NCI-H128 (cell line): ENCODE measurements around the gene CLK3.
"Not testable (repeated sequence)": the region's sequence is repeated elsewhere in the genome, so short reads cannot be mapped to it uniquely, and the experiment has no call there.

Experiments used
- DNase-seq: peaks from one replicate; lab custom pipeline; 2025; ENCODE audit not compliant: unreplicated experiment; lab: John Stamatoyannopoulos, UW

CLK3 gene

DNA sequence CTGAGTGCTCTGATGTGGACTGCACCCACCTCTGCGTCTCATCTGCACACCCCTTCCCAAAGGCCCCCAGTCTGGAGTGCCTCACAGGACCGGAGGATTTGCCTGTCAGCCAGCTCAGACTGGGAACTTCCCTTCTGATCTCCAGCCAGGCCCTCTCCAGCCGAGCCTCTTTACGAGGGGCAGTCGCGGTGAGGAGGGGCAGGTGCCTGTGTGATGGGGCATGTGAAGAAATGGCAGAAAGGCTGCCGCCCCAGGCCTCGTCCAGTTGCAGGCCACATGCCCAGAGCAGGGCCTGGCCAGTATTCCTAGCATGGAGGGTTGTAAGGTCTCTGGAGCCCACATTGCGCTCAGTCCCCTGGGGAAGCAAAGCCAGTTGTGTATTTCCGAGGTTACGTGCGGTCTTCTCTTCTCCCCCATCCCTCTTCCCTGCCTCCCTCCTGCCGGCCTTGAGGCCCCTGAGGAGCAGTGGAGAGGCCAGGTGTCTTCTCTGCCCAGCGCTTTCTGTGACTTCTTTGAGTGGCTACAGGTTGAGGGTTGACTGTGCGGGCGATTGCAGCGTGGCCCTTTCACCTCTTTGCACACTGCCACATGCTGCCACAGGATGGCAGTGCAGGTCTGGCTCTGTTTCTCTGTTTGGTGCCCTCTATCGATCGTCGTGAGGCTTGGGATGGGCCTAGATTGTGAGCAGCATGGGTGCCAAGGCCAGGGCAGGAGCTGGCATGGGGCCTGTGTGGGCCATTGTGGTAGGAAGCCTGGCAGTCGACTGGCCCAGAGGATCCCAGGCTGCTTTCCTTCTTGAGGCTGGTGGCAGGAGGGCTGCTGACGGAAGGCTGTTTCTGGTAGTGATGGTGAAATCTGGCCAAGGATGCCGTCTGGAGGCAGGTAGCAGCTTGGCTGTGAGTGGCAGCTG, 5.3 kb downstream of the CLK3 start:
- no peak for DNase-seq

DNA sequence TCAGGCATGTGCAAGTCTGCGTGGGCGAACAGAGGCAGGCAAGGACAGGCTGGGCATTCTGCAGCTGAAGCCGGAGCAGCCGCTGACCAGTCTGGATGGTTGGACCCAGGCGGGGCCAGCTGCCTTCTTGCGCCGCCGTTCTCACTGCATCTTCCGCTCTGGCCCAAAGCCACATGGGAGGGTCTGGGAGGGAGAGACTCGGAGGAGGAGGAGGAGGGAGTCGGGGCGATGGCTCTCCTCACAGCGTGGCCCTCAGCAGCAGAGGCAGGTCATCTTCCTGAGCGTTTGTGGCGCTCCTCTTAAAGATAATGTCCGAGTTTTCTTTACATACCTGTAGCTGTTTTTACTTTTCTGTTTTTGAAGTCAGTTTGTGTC, 5.9 kb downstream of the CLK3 start:
- no peak for DNase-seq

DNA sequence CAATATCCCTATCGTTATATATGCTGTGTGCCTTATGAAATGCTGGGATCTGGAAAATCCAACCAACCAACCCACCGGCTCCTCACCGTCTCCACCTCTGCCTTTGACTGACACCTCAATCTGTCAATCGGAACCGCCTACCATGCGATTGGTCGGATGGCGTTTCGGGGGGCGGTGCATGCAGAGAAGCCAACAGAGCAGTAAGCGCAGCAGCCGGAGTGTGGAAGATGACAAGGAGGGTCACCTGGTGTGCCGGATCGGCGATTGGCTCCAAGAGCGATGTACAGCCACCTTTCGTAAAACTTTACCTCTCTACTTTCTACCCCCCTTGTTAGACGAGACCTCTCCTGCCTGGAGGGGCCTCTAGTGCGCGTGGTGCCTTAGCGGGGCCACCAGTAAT, 6.3 kb downstream of the CLK3 start:
- DNase-seq: no peak

DNA sequence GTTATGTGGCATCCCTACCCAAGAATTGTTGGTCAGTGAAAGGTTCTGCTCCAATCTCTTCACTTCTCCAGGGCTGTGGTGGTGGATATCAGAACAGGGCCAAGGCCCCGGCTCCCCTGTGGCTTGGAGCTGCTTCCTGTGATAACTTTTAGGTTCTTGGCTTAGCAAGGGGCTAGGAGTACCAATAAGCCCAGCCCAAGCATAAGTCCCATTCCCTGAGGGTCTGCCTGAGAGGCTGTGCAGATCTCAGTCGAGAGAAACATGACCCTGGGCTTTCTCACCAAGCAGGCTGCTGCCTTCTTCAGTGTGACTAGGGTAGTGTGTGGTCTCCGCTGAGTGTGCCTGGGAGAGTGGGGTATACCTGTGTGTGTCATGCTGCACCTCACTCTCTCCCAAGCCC, 7.1 kb downstream of the CLK3 start:
- DNase-seq: no peak

DNA sequence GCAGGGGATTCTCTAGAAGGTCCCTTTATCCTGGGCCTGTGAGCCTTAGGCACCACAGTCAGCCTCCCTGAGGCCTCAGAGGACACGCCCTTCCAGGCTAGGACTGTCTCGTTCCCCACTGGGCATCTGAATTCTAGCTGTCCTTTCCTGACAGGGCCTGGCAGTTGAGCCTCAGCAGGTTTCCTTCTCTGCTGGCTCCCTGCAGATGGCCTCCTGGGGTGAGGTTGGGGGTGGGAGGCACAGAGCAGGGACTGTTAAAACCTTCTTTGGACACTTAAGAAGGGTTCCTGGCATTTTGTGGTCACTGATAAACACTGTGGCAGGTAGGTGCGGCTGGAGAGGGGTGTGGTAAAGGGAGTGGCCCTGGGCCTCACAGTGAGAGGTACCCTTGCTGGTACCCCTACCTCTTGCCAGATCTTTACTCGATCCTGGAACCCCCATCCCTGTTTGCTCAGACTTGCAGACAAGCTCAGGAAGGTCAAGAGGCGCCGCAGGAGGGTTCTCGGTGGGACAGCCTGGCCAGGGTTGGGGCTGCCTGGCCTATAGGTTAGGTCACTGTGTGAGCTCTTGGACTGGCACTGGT, 8.5 kb downstream of the CLK3 start:
- no peak for DNase-seq

DNA sequence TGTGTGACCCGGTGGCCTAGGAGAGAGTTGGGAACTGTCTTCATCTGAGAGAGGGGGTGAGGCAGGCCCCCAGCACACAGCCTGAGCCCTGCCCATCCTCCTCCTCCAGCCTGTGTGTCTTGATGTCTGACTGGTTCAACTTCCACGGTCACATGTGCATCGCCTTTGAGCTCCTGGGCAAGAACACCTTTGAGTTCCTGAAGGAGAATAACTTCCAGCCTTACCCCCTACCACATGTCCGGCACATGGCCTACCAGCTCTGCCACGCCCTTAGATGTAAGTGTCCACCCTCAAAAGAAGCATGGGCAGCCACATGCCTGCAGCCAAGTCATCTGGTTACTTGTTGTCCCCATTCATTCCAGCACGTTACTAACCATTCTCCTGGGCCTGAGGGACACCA, 10.1 kb downstream of the CLK3 start:
- DNase-seq: no peak

DNA sequence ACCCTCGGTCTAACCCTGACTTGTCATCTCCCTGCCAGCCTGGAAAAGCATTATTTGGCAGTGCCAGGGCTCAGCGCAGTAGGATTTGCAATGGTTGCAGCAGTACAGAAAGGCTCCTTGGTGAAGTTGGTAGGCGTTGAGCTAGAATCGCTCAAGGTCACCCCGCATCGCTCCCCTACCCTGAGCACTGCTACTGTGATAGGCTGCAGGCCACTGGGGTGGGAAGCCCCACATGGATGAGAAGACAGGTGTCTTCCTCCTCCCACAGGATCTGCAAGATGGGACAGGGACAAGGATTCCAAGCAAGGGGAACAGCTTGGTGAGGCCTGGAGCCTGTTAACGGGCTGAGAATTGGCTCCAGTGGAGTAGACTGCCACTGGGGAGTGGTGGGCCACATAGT, 10.7 kb downstream of the CLK3 start:
- no peak for DNase-seq

DNA sequence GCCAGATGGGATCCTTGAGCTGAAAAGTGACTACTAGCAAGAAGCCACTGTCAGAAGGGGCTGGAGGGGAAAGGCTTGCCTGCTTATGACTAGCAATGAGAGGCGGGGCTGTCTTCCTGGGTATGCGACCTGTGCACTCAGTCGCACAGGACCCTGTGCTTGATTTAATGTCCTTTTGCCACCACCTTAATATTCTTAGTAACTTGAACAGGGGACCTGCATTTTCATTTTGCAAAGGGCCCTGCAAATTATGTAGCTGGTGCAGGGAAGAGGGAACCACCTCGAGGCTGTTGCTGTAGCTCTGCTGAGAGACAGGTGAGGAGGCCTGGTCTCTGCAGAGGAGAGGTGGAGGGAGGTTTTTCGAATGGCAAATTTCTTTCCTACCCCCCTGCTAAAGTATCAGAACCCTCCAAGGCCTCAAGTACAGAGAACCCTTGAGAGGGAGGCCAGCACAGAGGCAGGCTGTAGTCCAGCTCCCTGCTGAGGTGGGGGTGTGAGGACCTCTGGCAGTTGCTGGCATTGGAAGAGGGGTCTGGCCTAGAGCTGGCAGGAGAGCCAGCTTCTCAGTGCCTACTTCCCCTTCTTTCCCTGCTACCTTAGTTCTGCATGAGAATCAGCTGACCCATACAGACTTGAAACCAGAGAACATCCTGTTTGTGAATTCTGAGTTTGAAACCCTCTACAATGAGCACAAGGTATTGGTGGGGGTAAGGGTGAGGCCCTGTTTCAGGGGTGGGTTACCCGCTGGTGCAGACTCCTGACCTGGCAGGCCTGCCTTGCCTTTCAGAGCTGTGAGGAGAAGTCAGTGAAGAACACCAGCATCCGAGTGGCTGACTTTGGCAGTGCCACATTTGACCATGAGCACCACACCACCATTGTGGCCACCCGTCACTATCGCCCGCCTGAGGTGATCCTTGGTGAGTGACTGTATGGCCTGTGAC, 11.4 kb downstream of the CLK3 start:
- DNase-seq: no peak

DNA sequence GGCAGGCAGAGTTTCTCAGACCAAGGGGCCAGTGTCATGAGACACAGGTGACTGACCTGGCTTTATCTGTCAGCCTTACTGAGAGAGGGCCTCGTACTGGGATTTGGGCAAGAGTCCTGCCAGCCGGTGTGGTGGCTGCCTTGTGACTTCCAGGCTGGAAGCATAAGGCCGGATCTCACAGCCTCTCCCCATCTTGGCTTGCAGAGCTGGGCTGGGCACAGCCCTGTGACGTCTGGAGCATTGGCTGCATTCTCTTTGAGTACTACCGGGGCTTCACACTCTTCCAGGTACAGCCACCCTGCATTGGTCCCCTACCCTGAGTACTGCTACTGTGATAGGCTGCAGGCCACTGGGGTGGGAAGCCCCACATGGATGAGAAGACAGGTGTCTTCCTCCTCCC, 12.1 kb downstream of the CLK3 start:
- DNase-seq: no peak

DNA sequence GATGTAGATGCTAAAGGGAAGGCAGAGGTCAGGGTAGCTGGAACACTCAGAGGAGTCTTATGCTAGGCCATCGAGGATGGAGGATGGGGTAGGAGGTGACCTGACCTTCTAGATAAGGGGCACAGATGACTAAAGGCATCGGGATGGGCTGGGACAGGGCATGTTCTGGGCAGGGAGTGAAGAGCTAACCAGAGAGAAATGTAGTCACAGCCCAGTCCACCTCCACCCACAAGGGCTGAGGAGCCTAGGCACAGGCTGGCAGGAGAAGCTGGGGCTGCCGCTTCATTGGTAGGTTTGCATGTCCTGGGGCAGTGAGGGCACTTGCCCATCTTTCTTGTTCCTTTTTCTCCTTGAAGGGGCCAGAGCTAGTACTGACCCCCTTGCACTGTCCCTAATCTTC, 12.6 kb downstream of the CLK3 start:
- no peak for DNase-seq

DNA sequence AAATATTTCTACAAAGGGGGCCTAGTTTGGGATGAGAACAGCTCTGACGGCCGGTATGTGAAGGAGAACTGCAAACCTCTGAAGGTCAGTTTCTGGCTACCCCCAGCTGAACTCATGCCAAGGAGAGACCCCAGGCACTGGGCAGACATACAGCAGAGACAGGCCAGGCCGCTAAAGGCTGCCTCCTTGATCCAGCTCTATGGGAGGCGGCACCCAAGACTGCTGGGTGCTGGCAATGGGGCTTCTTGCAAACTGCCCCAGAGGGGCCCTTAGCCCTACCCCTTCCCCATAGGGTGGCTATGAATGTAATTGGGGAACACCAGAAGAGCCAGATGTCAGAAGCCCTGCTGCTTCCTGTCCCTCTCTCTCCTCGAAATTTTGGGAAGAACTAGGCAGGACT, 13.3 kb downstream of the CLK3 start:
- no peak for DNase-seq

DNA sequence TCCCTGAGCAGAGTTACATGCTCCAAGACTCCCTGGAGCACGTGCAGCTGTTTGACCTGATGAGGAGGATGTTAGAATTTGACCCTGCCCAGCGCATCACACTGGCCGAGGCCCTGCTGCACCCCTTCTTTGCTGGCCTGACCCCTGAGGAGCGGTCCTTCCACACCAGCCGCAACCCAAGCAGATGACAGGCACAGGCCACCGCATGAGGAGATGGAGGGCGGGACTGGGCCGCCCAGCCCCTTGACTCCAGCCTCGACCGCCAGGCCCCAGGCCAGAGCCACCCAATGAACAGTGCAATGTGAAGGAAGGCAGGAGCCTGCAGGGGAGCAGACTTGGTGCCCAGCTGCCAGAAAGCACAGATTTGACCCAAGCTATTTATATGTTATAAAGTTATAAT, 14.1 kb downstream of the CLK3 start:
- not testable (repeated sequence) for DNase-seq

DNA sequence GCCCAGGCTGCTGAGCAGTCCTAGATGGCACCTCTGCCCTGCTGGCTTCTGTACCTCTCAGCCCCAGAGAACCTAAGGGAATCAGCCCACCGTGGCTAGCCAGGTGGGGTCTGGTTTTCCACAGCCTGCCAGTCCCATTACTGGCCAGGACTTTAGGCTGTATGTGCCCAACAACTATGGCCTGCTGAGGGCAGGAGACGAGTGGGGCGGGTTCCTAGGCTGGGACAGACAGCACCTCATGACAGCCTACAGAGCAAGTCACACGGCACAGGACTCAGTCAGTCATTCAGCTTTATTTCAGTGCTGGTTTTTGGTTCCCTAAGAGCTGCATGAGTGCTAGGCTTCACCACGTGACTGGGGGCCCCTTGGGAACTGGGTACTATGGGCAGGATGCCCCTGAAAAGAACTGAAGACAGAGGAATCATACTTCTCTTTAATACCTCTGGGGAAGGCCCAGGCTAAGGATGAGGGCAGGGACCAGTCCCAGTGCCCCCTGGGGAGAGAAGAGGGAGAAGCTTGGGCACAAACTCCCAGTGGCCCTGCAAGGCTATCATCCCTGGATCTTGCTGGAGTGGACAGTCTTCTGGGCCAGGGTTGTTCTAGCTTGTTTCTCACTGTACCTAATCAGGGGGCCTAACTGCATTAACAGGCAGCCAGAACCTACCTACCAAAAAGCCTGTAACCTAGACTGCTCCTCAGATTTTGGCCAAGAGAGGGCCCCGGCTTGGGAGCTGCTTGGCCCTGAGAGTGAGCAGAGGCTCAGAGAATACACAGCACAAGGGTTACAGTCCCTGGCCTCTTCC, 14.8 kb downstream of the CLK3 start:
- no peak for DNase-seq

DNA sequence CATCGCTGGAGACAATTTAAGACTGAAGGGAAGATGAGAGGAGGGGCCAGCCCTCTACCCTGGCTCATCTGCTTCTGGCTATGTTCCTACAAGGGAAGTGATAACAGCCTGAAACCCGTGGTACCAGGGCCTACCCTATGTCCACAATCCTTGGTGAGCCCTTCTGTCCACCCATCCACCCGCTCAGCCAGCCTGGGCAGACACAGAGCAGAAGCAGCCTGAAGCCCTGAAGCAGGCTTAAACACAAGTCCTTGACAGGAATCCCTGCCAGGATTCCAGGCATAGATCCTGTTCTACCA, 15.4 kb downstream of the CLK3 start:
- no peak for DNase-seq

DNA sequence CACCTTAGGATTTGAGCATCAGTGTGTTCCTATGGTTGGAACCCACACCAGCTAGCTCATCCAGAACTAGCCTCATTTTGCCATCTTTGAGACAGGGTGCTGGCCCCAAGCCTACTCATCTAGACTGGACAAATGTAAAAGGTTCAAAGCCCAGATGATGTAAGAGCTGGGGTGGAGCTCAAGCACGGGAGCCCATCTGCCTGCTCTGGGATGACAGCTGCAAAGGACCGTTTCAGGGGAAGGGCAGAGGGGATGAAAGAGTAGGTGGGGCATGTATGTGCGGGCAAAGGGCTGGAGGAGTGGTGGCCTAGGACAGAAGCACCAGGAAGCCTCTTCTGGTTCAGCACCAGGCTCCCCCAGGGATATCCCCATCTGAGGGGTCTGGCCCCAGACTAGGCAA, 15.8 kb downstream of the CLK3 start:
- no peak for DNase-seq

DNA sequence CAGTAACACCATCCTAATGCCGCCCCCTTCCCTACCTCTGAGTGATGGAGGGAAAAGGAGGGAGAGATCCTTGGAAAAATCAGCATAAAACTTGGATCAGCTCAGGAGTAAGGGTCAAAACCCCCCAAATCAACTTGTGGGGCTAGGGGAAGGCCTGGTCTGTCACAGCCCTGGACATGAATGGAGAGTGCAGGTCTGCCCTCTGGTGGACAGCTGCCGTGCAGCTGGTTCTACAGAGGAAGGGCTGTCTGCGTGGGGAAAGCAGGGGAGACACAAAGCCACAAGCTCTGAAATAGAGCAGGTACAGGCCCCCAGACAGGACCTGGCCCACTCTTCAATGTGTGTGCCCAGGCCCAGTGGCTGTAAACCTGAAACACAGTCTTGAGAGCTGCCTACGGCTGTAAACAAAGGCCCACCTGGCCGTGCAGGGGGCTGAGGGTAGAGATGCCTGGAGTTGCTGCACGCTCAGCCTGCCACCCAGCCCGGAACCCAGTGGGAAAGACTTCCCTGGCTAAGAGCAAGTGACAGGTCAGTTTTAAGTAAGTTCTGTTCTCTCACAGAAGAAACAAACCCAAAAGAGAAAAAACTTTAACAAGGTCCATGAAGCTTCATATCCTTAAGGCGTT, 16.4 kb downstream of the CLK3 start:
- DNase-seq: no peak

DNA sequence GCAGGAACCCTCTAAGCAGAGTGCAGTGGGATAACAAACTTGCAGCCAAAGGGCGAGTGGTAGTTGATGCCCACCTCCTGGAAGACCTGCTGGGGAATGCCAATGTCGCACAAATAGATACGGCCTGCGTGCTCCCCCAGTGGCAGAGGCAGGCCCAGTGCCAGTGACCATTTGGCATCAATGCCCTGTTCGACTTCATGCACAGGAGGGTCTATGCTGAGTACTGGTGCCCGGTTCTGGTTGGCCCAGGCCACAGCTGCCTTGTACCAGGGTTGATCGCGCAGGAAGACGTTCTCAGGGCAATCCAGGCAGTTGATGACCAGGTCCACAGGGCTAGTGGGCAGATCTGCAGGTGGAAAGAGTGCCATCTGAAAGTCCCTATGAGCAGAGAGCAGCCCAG, 17.0 kb downstream of the CLK3 start:
- DNase-seq: no peak

DNA sequence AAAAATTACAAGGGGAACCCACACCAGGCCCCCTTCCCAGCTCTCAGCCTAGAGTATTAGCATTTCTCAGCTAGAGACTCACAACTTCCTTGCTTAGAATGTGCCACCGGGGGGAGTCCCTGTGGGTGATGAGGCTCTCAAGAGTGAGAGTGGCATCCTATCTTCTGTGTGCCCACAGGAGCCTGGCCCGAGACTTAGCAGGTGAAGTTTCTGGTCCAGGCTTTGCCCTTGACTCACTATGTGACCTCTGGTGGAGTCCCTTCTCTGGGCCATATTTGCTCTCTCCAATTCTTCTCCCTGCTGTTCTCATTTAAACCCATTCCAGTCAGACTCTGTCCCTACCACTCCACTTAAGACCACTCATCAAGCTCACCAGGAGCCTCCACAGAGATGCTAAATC, 18.1 kb downstream of the CLK3 start:
- DNase-seq: no peak

DNA sequence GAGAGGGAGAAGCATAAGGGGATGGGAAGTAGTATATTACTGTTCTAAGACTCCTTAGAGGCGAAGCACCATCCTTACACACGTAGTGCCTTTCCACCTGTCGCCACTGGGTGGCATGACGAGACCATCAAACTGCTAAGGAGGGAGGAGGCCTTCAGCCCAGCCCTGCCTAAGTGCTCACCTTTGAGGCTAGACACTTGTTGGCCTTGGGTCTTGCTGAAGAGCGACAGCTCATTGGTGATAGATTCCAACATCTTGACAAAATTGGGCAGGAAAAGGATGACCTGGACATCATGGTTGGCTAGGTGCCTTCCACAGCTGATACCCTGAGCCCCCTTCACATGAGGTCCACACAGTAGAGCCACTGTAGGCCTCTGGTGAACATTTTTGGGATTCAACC, 19.6 kb downstream of the CLK3 start:
- no peak for DNase-seq

DNA sequence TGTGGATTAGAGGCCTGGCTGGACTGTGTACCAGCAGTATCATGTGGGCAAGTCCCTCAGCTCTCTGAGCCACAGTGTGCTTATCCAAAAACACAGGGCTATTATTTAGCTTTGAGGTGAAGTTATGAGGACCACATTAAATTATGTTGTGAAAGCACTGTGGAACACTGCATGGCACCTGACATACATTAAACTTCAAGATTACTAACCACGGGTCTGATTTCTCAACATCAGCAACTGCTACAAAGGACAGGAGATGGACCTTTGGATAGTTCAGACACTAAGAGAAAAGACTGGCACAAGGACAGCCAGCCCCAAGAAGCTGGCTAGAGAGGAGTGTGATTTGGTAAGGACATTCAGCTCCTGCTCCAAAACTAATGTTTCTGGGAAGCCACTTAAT, 21.3 kb downstream of the CLK3 start:
- no peak for DNase-seq

DNA sequence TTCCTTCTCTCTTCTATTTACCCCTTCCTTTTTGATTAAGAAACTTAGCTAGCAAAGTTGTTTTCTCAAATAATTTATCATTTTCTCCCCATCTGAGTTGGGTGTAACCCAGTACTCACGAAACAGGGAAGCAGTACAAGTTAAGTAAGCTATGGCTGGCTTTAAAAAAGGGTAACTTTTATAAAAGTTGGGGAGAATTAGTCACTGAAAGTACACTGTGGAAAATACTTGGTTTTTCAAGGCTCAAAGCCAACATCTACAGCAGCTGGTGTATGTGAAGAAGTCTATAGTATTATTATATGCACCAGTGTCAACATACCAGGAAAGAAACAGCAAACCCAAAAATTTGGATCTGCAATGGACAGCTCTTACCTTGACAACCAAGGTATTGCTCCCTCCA, 25.5 kb downstream of the CLK3 start:
- no peak for DNase-seq
